ENCODE data around the gene DEFB131A.
"Not testable (repeated sequence)": the region's sequence is repeated elsewhere in the genome, so short reads cannot be mapped to it uniquely, and the experiment has no call there.

- not testable (repeated sequence) for TF ChIP-seq CTCF (IDR thresholded peaks at IDR 0.05)
- TF ChIP-seq POLR2A (IDR thresholded peaks at IDR 0.05), result peak in 1 of 2 donors; percentile 16
Measured at GRCh38 chr4:9498468-9499040, 54.3 kb downstream of the DEFB131A start.
